H1 (cell line): ENCODE results near the gene CTIF. TPM values are rescaled to one million over a fixed set of nuclear protein-coding genes. Genes with fewer than 3 reads are reported as not detected.

Source experiments
- ASH2L ChIP-seq: fragments of 200-600, 300-600 bp; sonication (generic); IDR thresholded peaks from one replicate; pipeline ENCODE4 v1.7.1; 2017; ENCODE audit warnings: low read length
- BCL11A ChIP-seq, 2 experiments: IDR thresholded peaks; one replicate each; pipeline ENCODE4 v1.6.1; 2011; ENCODE audit warnings: low read depth in 2 of 2, low read length in 2 of 2, mild to moderate bottlenecking in 2 of 2
- BRCA1 ChIP-seq: IDR thresholded peaks from 2 replicates; pipeline ENCODE4 v1.6.1; 2012; ENCODE audit warnings: low read depth, low read length, improper control_type of control experiment
- CBX5 ChIP-seq: fragments of 300-800, 300-1000 bp; sonication (generic); IDR thresholded peaks from 2 replicates; pipeline ENCODE4 v1.7.1; 2016; ENCODE audit warnings: antibody characterized with exemption, low read length, low read depth
- CEBPB ChIP-seq: IDR thresholded peaks from 2 replicates; pipeline ENCODE4 v1.6.1; 2012; ENCODE audit warnings: low read depth, low read length
- CHD2 ChIP-seq: IDR thresholded peaks from 2 replicates; pipeline ENCODE4 v1.6.1; 2012; ENCODE audit warnings: low read length, improper control_type of control experiment
- EZH2 ChIP-seq: fragments of 200-600 bp; sonication (generic); IDR thresholded peaks from 2 replicates; pipeline ENCODE4 v1.7.1; 2012; ENCODE audit warnings: low read depth, mild to moderate bottlenecking, moderate library complexity, low read length, inconsistent platforms; ENCODE audit not compliant: severe bottlenecking
- FOSL1 ChIP-seq: IDR thresholded peaks from 2 replicates; pipeline ENCODE4 v1.6.1; 2011; ENCODE audit warnings: mild to moderate bottlenecking, low read depth, low read length, moderate library complexity; ENCODE audit not compliant: insufficient read depth
- HDAC2 ChIP-seq, 2 experiments: fragments of 300-600 bp in 1 of 2; sonication (generic) in 1 of 2; IDR thresholded peaks; 2 replicates each; pipeline ENCODE4 v1.6.1; 2011 to 2012; ENCODE audit warnings: low read depth in 2 of 2, low read length in 2 of 2, mild to moderate bottlenecking in 2 of 2, moderate library complexity in 2 of 2, borderline replicate concordance in 1 of 2, inconsistent platforms in 1 of 2
- KDM4A ChIP-seq: IDR thresholded peaks from one replicate; pipeline ENCODE4 v1.7.1; 2012; ENCODE audit warnings: low read depth, mild to moderate bottlenecking, moderate library complexity, low read length, inconsistent platforms; ENCODE audit not compliant: severe bottlenecking
- MAFK ChIP-seq: IDR thresholded peaks from 2 replicates; pipeline ENCODE4 v1.6.1; 2012; ENCODE audit warnings: low read depth, mild to moderate bottlenecking, improper control_type of control experiment, low read length
- POLR2AphosphoS5 ChIP-seq: IDR thresholded peaks from 2 replicates; pipeline ENCODE4 v1.6.1; 2011; ENCODE audit warnings: low read depth, low read length
- RAD21 ChIP-seq, 2 experiments: IDR thresholded peaks in 1 of 2; conservative IDR thresholded peaks in 1 of 2; 2 replicates each; pipeline ENCODE4 v1.6.1; 2011; ENCODE audit warnings: low read depth in 2 of 2, low read length in 2 of 2, improper control_type of control experiment in 1 of 2, inconsistent platforms in 1 of 2, mild to moderate bottlenecking in 1 of 2, moderate library complexity in 1 of 2
- RNF2 ChIP-seq: fragments of 200-900, 300-1000 bp; sonication (generic); IDR thresholded peaks from 2 replicates; pipeline ENCODE4 v1.7.1; 2016; ENCODE audit warnings: borderline replicate concordance, low read depth, mild to moderate bottlenecking, antibody characterized with exemption, low read length; ENCODE audit not compliant: poor library complexity, severe bottlenecking; ENCODE audit errors: missing control alignments
- SIX5 ChIP-seq: IDR thresholded peaks from 2 replicates; pipeline ENCODE4 v1.6.1; 2011; ENCODE audit warnings: mild to moderate bottlenecking, low read depth, low read length
- SUZ12 ChIP-seq: fragments of 200-600 bp; sonication (generic); IDR thresholded peaks from 2 replicates; pipeline ENCODE4 v1.6.1; 2012; ENCODE audit warnings: mild to moderate bottlenecking, inconsistent platforms, low read length, moderate library complexity, mixed read lengths
- TBP ChIP-seq: IDR thresholded peaks from 2 replicates; pipeline ENCODE4 v1.6.1; 2011; ENCODE audit warnings: low read depth, low read length, improper control_type of control experiment
- ZNF274 ChIP-seq: IDR thresholded peaks from 2 replicates; pipeline ENCODE4 v1.7.0; 2012; ENCODE audit warnings: low read length, borderline replicate concordance; ENCODE audit errors: extremely low read depth
- polyA plus RNA-seq, 7 experiments: library from polyadenylated mRNA; depleted of rRNA in 3 of 7; stranded (reverse) in 5 of 7; unstranded in 2 of 7; fragments of >200 nt in 5 of 7; fragments of 200-250 nt in 2 of 7; gene quantifications; 1 replicate in 5 of 7; 2 replicates in 1 of 7; 4 replicates in 1 of 7; pipeline versions ENCODE4 v1.2.1 to v1.2.3, GENCODE V29; 2011 to 2013; ENCODE audit warnings: missing spikeins in 2 of 7, mixed read lengths in 2 of 7
- total RNA-seq: library from RNA; stranded (reverse); fragmentation: NEBNext Ultra II Directional; extraction: Animal tissue kit (Norgen Biotek cat#: 25700); gene quantifications from 2 replicates; pipeline ENCODE4 v1.2.1, GENCODE V29; 2021
- TF ChIP-seq, protein P1 (sequence below): IDR thresholded peaks from 2 replicates; pipeline ENCODE4 v1.6.1; 2012; ENCODE audit warnings: inconsistent platforms
- TF ChIP-seq, protein P2 (sequence below): IDR thresholded peaks from 2 replicates; pipeline ENCODE4 v1.6.1; 2011; ENCODE audit warnings: low read depth, mild to moderate bottlenecking, low read length; ENCODE audit not compliant: insufficient read depth

CTIF gene
- total and polyA plus RNA-seq, 2 of the 8 experiments (the other 6 are each of a cell fraction or from before 2014, with no cell fraction given): 9.0 to 17.8 TPM

DNA sequence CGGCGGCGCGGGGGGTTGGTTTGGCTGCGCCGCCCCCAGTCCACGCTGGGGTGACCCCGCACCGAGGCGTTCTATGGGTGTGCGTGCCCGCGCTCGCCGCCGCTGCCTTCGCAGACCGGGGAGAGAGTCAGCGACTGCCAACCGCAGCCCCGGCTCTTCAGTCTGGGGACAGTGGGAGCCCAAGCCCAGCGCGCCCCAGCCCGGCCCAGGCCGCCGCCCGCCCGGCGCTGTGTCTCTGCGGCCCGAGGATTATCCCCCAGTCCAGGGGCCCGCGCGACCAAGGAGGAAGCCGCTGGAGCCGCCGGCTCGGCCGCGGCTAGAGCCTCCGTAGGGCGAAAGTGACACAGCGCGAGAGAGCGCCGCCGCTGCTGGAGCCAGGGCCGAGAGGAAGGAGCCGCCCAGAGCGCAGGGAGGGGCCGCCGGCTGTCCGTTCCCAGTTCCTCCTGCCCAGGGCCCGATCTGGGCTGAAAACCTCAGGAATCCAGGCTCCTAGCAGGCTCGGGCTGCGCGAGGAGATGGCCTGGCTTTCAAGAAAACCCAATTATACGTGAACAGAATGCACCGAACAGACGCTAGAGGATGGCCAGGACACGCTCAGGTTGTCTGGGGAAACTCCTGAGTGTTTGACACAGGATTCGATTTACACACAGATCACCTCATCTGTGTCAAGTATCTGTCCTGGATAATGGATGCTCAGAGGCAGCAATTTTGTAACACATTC lies 2.4 kb downstream of the CTIF start (continued):
- TF ChIP-seq, protein P1, sequence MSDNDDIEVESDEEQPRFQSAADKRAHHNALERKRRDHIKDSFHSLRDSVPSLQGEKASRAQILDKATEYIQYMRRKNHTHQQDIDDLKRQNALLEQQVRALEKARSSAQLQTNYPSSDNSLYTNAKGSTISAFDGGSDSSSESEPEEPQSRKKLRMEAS: no peak
- TF ChIP-seq MAFK (no peak), CBX5 (no peak), FOSL1 (no peak), SUZ12 (peak; percentile 47; the same call in 1 of the 2 replicates), ASH2L (peak; percentile 67), POLR2AphosphoS5 (no peak), BRCA1 (no peak), CHD2 (no peak), EZH2 (peak; percentile 44), RNF2 (no peak), BCL11A (IDR thresholded peaks at IDR 0.05; ENCODE audit: low read depth in 2 of 2, low read length in 2 of 2) (no peak), HDAC2 (IDR thresholded peaks at IDR 0.05; ENCODE audit: borderline replicate concordance in 1 of 2, low read depth in 2 of 2, low read length in 2 of 2) (no peak; a peak in 1 of 4 replicates), CEBPB (no peak), RAD21 (IDR thresholded peaks at IDR 0.05 in 1 of 2, conservative IDR thresholded peaks at IDR 0.05 in 1 of 2; ENCODE audit: low read depth in 2 of 2, low read length in 2 of 2) (0 out of 4 replicates have a peak, but pooled peaks of 1 of the 2 experiments have one; percentile 6), SIX5 (no peak), ZNF274 (no peak), KDM4A (no peak), TBP (peak; percentile 48; the same call in 1 of the 2 replicates)
- TF ChIP-seq, protein P2, sequence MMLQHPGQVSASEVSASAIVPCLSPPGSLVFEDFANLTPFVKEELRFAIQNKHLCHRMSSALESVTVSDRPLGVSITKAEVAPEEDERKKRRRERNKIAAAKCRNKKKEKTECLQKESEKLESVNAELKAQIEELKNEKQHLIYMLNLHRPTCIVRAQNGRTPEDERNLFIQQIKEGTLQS: no peak
